Breast epithelium (tissue), 4 donors: ENCODE results near the gene FMR1. TPM values are rescaled to one million over a fixed set of nuclear protein-coding genes. Genes with fewer than 3 reads are reported as not detected.

Experiments
- DNase-seq, 2 donors: peaks; one replicate each; pipeline ENCODE4 v3.0.0-alpha.2; 2019; ENCODE audit warnings: low spot score in 2 of 2
- H3K27ac ChIP-seq, 2 donors: fragments of 200-600 bp; sonication (generic) in 1 of 2; one replicate each; pipeline ENCODE4 v1.5.1; 2016 to 2019; ENCODE audit warnings: mild to moderate bottlenecking in 1 of 2
- H3K27me3 ChIP-seq, 2 donors: fragments of 200-600 bp; sonication (generic) in 1 of 2; one replicate each; pipeline versions ENCODE4 v1.5.1 to v1.6.0; 2017 to 2019; ENCODE audit warnings: control low read depth in 1 of 2, mild to moderate bottlenecking in 1 of 2
- H3K36me3 ChIP-seq: fragments of 200-600 bp; one replicate; pipeline ENCODE4 v1.5.1; 2019
- H3K4me1 ChIP-seq, 2 donors: fragments of 200-600 bp; sonication (generic); one replicate each; pipeline ENCODE4 v1.5.1; 2016 to 2019; ENCODE audit warnings: control low read depth in 1 of 2
- H3K4me3 ChIP-seq, 3 donors: fragments of 200-600 bp; sonication (generic); 1 replicate in 2 of 3; 2 replicates in 1 of 3; pipeline ENCODE4 v1.5.1; 2016 to 2019; ENCODE audit warnings: mild to moderate bottlenecking in 3 of 3, moderate library complexity in 2 of 3
- H3K9me3 ChIP-seq, 2 donors: fragments of 200-600 bp; sonication (generic) in 1 of 2; one replicate each; pipeline ENCODE4 v1.5.1; 2016 to 2019; ENCODE audit warnings: control low read depth in 1 of 2
- POLR2A ChIP-seq: fragments of 450-650 bp; IDR thresholded peaks from one replicate; pipeline ENCODE4 v1.6.1; 2016; ENCODE audit warnings: antibody characterized with exemption, mild to moderate bottlenecking, moderate library complexity
- POLR2AphosphoS5 ChIP-seq, 3 donors: sonication (generic); formaldehyde crosslinking; IDR thresholded peaks; one replicate each; pipeline ENCODE4 v1.6.1; 2017; ENCODE audit warnings: antibody characterized with exemption in 3 of 3
- intact Hi-C: fragments of 100-400 bp; cut with DNase I; formaldehyde crosslinking; loops from one replicate; pipeline ENCODE4 v1.15.1; 2023; ENCODE audit warnings: low total_unique reads
- total RNA-seq, 3 donors: library from RNA; depleted of rRNA; stranded (reverse); fragments of >200 nt; gene quantifications; one replicate each; pipeline ENCODE4 v1.1.0, GENCODE V29; 2016
- TF ChIP-seq, protein P1 (sequence below), 3 donors: fragments of 450-650 bp; IDR thresholded peaks; one replicate each; pipeline ENCODE4 v1.5.1; 2016 to 2017; ENCODE audit warnings: antibody characterized with exemption in 3 of 3, mild to moderate bottlenecking in 3 of 3, moderate library complexity in 3 of 3

Gene FMR1
- total RNA-seq, 3 donors from 2014 or later = 38.7 to 52.4 (median 40.0) TPM

DNA sequence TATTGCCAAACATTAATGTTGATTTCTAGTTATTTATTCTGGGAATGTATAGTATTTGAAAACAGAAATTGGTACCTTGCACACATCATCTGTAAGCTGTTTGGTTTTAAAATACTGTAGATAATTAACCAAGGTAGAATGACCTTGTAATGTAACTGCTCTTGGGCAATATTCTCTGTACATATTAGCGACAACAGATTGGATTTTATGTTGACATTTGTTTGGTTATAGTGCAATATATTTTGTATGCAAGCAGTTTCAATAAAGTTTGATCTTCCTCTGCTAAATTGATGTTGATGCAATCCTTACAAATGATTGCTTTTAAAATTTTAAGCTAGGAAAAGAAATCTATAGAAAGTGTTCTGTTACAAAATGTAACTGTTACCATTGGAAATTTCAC, 38.6 kb downstream of the FMR1 start:
- Histone ChIP-seq H3K27me3 (no peaks in the 10 kb centered on the region), H3K27ac (no peak overlapping the region), H3K9me3 (no peaks in the 10 kb centered on the region), H3K4me3 (no peak overlapping the region), H3K4me1 (no peaks in the 10 kb centered on the region), H3K36me3 (no peaks in the 10 kb centered on the region)
- no peak for DNase-seq
- intact Hi-C loops = no loop called here
- TF ChIP-seq POLR2A = no peak
- no peak for TF ChIP-seq POLR2AphosphoS5 (IDR thresholded peaks at IDR 0.05)
- TF ChIP-seq, protein P1, sequence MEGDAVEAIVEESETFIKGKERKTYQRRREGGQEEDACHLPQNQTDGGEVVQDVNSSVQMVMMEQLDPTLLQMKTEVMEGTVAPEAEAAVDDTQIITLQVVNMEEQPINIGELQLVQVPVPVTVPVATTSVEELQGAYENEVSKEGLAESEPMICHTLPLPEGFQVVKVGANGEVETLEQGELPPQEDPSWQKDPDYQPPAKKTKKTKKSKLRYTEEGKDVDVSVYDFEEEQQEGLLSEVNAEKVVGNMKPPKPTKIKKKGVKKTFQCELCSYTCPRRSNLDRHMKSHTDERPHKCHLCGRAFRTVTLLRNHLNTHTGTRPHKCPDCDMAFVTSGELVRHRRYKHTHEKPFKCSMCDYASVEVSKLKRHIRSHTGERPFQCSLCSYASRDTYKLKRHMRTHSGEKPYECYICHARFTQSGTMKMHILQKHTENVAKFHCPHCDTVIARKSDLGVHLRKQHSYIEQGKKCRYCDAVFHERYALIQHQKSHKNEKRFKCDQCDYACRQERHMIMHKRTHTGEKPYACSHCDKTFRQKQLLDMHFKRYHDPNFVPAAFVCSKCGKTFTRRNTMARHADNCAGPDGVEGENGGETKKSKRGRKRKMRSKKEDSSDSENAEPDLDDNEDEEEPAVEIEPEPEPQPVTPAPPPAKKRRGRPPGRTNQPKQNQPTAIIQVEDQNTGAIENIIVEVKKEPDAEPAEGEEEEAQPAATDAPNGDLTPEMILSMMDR (IDR thresholded peaks at IDR 0.05) = no peak

DNA sequence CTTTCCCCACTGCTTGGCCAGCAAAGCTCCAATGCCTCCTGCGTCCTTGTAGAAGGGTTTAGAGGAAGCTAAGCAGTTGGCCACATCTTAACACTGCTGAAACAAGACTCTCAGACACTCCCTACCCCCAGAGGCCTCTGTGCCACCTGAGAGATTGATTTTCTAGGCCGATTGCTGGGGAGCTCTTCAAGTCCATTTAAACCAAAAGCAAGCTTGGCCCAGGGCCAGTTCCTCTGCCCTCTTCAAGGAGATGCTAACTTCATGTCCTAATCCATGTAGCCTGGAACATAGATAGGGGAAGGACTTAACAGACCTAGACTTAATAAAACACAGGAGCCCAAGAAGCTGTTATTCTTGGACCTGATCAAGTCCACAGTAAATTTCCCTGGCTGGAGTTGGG, 42.3 kb downstream of the FMR1 start:
- Histone ChIP-seq H3K27me3 (peaks cover 0 to 4% of the 10 kb centered on the region in 2 donors), H3K9me3 (no peaks in the 10 kb centered on the region), H3K4me1 (no peaks in the 10 kb centered on the region), H3K36me3 (no peaks in the 10 kb centered on the region), H3K27ac (no peak overlapping the region), H3K4me3 (no peak overlapping the region)
- no peak for DNase-seq
- intact Hi-C loops = no loop called here
- no peak for TF ChIP-seq POLR2AphosphoS5 (IDR thresholded peaks at IDR 0.05)
- TF ChIP-seq, protein P1 (IDR thresholded peaks at IDR 0.05) = no peak
- no peak for TF ChIP-seq POLR2A

DNA sequence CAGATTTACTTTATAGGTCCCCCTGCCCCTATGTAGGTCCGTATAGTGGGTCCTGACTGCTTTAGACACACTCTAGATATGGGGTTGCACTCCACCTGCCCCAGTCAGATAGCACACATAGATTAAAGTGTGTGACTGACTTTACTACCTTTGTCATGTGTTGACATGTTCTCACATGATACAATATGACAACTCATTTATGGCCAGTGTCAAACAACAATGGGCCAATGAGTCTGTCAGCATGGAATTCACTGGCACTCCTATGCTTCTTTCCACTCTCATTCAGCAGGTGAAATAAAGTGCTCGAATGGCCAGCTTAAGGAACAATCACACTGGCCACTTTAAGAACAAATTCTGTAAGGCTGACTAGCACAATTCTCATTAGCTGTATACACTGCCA, 45.6 kb downstream of the FMR1 start:
- peaks cover 0 to 8% of the 10 kb centered on the region in 2 donors for H3K27me3 ChIP-seq
- H3K9me3 ChIP-seq = peaks cover 0 to 7% of the 10 kb centered on the region in 2 donors
- intact Hi-C loops = no loop called here
- TF ChIP-seq POLR2A (no peak), POLR2AphosphoS5 (IDR thresholded peaks at IDR 0.05) (no peak)
- TF ChIP-seq, protein P1 (IDR thresholded peaks at IDR 0.05) = no peak
- H3K27ac ChIP-seq = no peak overlapping the region
- no peak overlapping the region for H3K4me3 ChIP-seq
- no peak for DNase-seq
- H3K4me1 ChIP-seq = no peaks in the 10 kb centered on the region
- H3K36me3 ChIP-seq = no peaks in the 10 kb centered on the region

DNA sequence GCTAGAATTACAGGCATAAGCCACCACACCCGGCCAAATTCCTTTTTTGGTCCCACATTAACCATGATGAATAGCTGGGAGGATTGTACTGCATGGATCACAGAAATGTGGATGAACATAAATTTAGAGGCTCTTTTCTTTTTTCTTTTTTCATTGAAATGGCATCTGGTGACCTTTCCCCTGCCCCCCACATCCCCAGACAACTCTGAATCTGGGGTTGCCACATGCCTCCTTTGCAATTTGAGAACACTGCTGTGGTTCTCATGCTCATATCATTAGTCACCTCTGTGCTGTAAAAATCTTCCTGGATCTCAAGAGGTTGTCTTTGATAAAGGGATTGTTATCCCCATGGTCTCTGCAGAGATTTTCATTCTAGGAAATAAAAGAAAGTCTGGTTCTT, 46.6 kb downstream of the FMR1 start:
- H3K27ac ChIP-seq = no peak overlapping the region
- intact Hi-C loops = no loop called here
- H3K4me3 ChIP-seq = no peak overlapping the region
- DNase-seq = no peak
- H3K27me3 ChIP-seq = peaks cover 0 to 8% of the 10 kb centered on the region in 2 donors
- no peaks in the 10 kb centered on the region for H3K4me1 ChIP-seq
- H3K36me3 ChIP-seq = no peaks in the 10 kb centered on the region
- TF ChIP-seq, protein P1 (IDR thresholded peaks at IDR 0.05) = no peak
- no peak for TF ChIP-seq POLR2AphosphoS5 (IDR thresholded peaks at IDR 0.05)
- no peak for TF ChIP-seq POLR2A
- H3K9me3 ChIP-seq = peaks cover 0 to 7% of the 10 kb centered on the region in 2 donors

DNA sequence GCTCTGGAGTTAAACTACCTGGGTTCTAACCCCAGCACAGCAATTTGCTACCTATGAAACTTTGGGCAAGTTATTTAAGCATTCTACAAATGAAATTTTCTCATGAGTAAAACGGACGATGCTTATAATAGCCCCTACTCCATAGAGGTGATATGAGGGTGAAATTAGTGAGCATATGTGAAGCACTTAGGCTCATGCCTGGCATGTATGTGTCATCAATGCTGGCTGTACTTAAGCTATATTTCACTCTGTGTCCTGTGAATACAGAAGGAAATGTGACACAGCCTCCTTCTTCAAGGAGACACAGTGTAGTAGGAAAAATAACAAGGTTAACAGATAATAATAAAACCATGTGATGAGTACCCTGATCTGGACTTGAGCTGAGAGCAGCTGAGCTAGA, 49.0 kb downstream of the FMR1 start:
- Histone ChIP-seq H3K9me3 (peaks cover 0 to 8% of the 10 kb centered on the region in 2 donors), H3K27me3 (peaks cover 0 to 8% of the 10 kb centered on the region in 2 donors), H3K27ac (no peak overlapping the region), H3K36me3 (no peaks in the 10 kb centered on the region), H3K4me3 (no peak overlapping the region), H3K4me1 (no peaks in the 10 kb centered on the region)
- intact Hi-C loops = no loop called here
- no peak for DNase-seq
- TF ChIP-seq POLR2AphosphoS5 (IDR thresholded peaks at IDR 0.05) (no peak), POLR2A (no peak)
- TF ChIP-seq, protein P1 (IDR thresholded peaks at IDR 0.05) = no peak
